Transverse colon (tissue), 4 donors: ENCODE data around the gene PRKAR1B.

Source experiments
- EP300 ChIP-seq: sonication (generic); formaldehyde crosslinking; IDR thresholded peaks from one replicate; pipeline ENCODE4 v1.6.1; 2017; ENCODE audit warnings: antibody characterized with exemption, low read depth
- POLR2AphosphoS5 ChIP-seq, 3 donors: sonication (generic); formaldehyde crosslinking; IDR thresholded peaks; one replicate each; pipeline ENCODE4 v1.6.1; 2016; ENCODE audit warnings: antibody characterized with exemption in 3 of 3
- TF ChIP-seq, protein P1 (sequence below), 5 experiments: fragments of 200-600 bp in 3 of 5; fragments of 450-650 bp in 2 of 5; sonication (generic) in 3 of 5; IDR thresholded peaks; 1 replicate in 2 of 5; 2 replicates in 3 of 5; pipeline ENCODE4 v1.5.1; 2016 to 2017; ENCODE audit warnings: antibody characterized with exemption in 5 of 5, inconsistent platforms in 3 of 5, mild to moderate bottlenecking in 2 of 5, moderate library complexity in 1 of 5

DNA sequence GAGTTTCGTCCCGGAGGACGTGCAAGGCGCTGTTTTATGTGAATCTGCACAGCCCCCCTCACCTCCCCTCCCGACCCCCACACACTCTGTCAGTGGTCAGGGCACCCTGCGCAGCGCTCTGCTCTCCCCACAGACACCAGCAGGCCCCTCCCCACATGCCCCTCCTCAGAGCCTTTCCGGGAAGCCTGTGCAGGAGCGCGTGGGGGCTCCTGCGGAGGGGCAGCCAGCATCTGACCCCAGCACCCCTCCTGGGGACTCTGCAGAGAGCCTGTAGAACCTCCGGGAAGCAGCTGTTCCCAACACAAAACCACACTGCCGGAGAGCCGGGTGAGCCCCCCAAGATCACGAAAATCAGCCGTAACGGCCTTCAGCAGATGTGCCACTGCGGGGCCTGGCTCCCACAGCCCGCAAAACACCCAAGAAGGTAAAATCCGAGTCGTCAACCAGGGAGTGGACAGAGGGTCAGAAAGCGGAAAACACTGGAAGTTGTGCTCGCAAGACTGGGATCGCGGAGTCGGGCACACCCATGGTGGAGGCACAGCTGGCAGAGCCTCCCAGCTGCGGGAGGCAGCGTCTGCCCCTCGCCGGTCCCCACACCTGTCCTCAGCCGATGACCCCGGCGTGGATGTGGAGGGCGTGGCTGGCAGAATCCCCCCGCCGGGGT, 153.7 kb downstream of the PRKAR1B start:
- TF ChIP-seq, protein P1, sequence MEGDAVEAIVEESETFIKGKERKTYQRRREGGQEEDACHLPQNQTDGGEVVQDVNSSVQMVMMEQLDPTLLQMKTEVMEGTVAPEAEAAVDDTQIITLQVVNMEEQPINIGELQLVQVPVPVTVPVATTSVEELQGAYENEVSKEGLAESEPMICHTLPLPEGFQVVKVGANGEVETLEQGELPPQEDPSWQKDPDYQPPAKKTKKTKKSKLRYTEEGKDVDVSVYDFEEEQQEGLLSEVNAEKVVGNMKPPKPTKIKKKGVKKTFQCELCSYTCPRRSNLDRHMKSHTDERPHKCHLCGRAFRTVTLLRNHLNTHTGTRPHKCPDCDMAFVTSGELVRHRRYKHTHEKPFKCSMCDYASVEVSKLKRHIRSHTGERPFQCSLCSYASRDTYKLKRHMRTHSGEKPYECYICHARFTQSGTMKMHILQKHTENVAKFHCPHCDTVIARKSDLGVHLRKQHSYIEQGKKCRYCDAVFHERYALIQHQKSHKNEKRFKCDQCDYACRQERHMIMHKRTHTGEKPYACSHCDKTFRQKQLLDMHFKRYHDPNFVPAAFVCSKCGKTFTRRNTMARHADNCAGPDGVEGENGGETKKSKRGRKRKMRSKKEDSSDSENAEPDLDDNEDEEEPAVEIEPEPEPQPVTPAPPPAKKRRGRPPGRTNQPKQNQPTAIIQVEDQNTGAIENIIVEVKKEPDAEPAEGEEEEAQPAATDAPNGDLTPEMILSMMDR (IDR thresholded peaks at IDR 0.05): no peak
- no peak for TF ChIP-seq EP300
- no peak for TF ChIP-seq POLR2AphosphoS5 (IDR thresholded peaks at IDR 0.05)
